ENCODE data around the gene KCNH6. TPM values are rescaled to one million over a fixed set of nuclear protein-coding genes. Genes with fewer than 3 reads are reported as not detected.

KCNH6 gene
- total RNA-seq, 1 experiment from 2014 or later = 1.6 TPM

- Histone ChIP-seq H2BK12ac (ENCODE audit: insufficient read length, low read depth, low read length) (no peak overlapping the region), H3K4me2 (ENCODE audit: insufficient read depth, insufficient read length, low read length) (peak overlapping the region; percentile 63), H2AFZ (ENCODE audit: low read length) (no peak overlapping the region), H2BK20ac (ENCODE audit: low read depth, low read length, poor library complexity, severe bottlenecking) (no peak overlapping the region), H4K8ac (replicated peaks; ENCODE audit: insufficient read length, low read depth, low read length) (no peak overlapping the region), H3K14ac (ENCODE audit: insufficient read depth, low read length) (no peak overlapping the region), H3K79me1 (ENCODE audit: insufficient read depth, low read depth, low read length, poor library complexity, severe bottlenecking) (no peaks in the 10 kb centered on the region), H3K56ac (ENCODE audit: insufficient read length, low read depth, low read length) (no peak overlapping the region), H3K4ac (ENCODE audit: low read depth, low read length) (no peak overlapping the region), H2BK15ac (ENCODE audit: low read depth, low read length) (no peak overlapping the region), H2BK5ac (ENCODE audit: insufficient read length, low read length) (no peak overlapping the region), H3K79me2 (ENCODE audit: insufficient read depth, low read length) (no peaks in the 10 kb centered on the region), H4K5ac (ENCODE audit: insufficient read length, low read depth, low read length) (no peak overlapping the region), H2AK5ac (ENCODE audit: insufficient read length, low read length) (no peak overlapping the region), H4K91ac (ENCODE audit: insufficient read length, low read depth, low read length) (no peak overlapping the region), H3K27ac (ENCODE audit: insufficient read length, low read depth, low read length) (no peak overlapping the region), H3K27me3 (ENCODE audit: insufficient read depth, low read length) (no peaks in the 10 kb centered on the region; the same call in 1 of the 2 replicates), H2BK120ac (ENCODE audit: low read depth, low read length, poor library complexity, severe bottlenecking) (no peak overlapping the region), H3T11ph (ENCODE audit: low read length) (no peak overlapping the region), H3K9me3 (ENCODE audit: control insufficient read depth, low read depth, low read length) (no peaks in the 10 kb centered on the region), H3K23me2 (ENCODE audit: insufficient read length, low read depth, low read length, poor library complexity, severe bottlenecking) (peaks cover 13% of the 10 kb centered on the region), H3K4me1 (ENCODE audit: insufficient read depth, low read length) (no peaks in the 10 kb centered on the region; the same call in 1 of the 2 replicates), H3K23ac (ENCODE audit: insufficient read length, low read depth, low read length) (no peak overlapping the region), H4K20me1 (ENCODE audit: control insufficient read depth, insufficient read depth, insufficient read length) (no peaks in the 10 kb centered on the region), H3K9ac (ENCODE audit: extremely low read depth, insufficient read length, low read length) (no peak overlapping the region), H3K18ac (ENCODE audit: insufficient read length, low read depth, low read length) (no peak overlapping the region)
- TF ChIP-seq CTCF (conservative IDR thresholded peaks at IDR 0.05) = no peak
- Mint-ChIP-seq H3K36me3 (ENCODE audit: insufficient read depth in 1 of 3, low read depth in 3 of 3) (no peaks in the 10 kb centered on the region), H3K27ac (no peak overlapping the region), H3K4me1 (peaks cover 19 to 30% of the 10 kb centered on the region in 2 experiments), H3K4me3 (peak overlapping the region; percentile 63 to 80), H3K9me3 (no peaks in the 10 kb centered on the region), H3K27me3 (ENCODE audit: low read depth) (peaks cover 49% of the 10 kb centered on the region)
- DNase-seq = peak; percentile 82
- no CpG with 5 or more reads among the region's 36 CpGs for WGBS (ENCODE audit: extremely low coverage, insufficient read length, low lambda C conversion rate)
Observed at GRCh38 chr17:63476459-63476853, 46.7 kb upstream of the KCNH6 start.

Data from H9 (cell line).